Muscle layer of colon (tissue), 2 donors: ENCODE data around the gene OCA2.

Experiments used
- H3K27ac ChIP-seq: one replicate; pipeline ENCODE4 v1.7.0; 2013; ENCODE audit warnings: low read depth, mild to moderate bottlenecking, low read length, moderate library complexity
- H3K27me3 ChIP-seq, 2 donors: one replicate each; pipeline ENCODE4 v1.7.0; 2013; ENCODE audit warnings: low read length in 2 of 2, mild to moderate bottlenecking in 2 of 2; ENCODE audit not compliant: insufficient read depth in 2 of 2, control insufficient read depth in 1 of 2
- H3K36me3 ChIP-seq: one replicate; pipeline ENCODE4 v1.7.0; 2013; ENCODE audit warnings: mild to moderate bottlenecking, low read length; ENCODE audit not compliant: insufficient read depth
- H3K4me1 ChIP-seq: one replicate; pipeline ENCODE4 v1.7.0; 2013; ENCODE audit warnings: mild to moderate bottlenecking, low read length; ENCODE audit not compliant: insufficient read depth
- H3K4me3 ChIP-seq, 2 donors: one replicate each; pipeline ENCODE4 v1.7.0; 2013; ENCODE audit warnings: low read length in 2 of 2, low read depth in 1 of 2, mild to moderate bottlenecking in 1 of 2, moderate library complexity in 1 of 2
- H3K9ac ChIP-seq: one replicate; pipeline ENCODE4 v1.7.0; 2013; ENCODE audit warnings: low read length
- H3K9me3 ChIP-seq: one replicate; pipeline ENCODE4 v1.7.0; 2013; ENCODE audit warnings: mild to moderate bottlenecking, low read length
- donor health status: abdominal sarcoma.
- donor health status: Adenocarcinoma of cecum.

The OCA2 gene

GRCh38 chr15:27844018-27844666, 255.0 kb downstream of the OCA2 start:
- Histone ChIP-seq H3K9ac (no peak overlapping the region), H3K4me3 (no peak overlapping the region), H3K27me3 (no peaks in the 10 kb centered on the region), H3K4me1 (no peaks in the 10 kb centered on the region), H3K27ac (no peak overlapping the region), H3K9me3 (no peaks in the 10 kb centered on the region), H3K36me3 (no peaks in the 10 kb centered on the region)

GRCh38 chr15:27843146-27843545, 256.0 kb downstream of the OCA2 start:
- Histone ChIP-seq H3K4me1 (no peaks in the 10 kb centered on the region), H3K9me3 (no peaks in the 10 kb centered on the region), H3K4me3 (no peak overlapping the region), H3K9ac (no peak overlapping the region), H3K27ac (no peak overlapping the region), H3K36me3 (no peaks in the 10 kb centered on the region), H3K27me3 (no peaks in the 10 kb centered on the region)

GRCh38 chr15:27842526-27842925, 256.6 kb downstream of the OCA2 start:
- Histone ChIP-seq H3K27me3 (no peaks in the 10 kb centered on the region), H3K36me3 (no peaks in the 10 kb centered on the region), H3K9me3 (no peaks in the 10 kb centered on the region), H3K4me1 (no peaks in the 10 kb centered on the region), H3K4me3 (no peak overlapping the region), H3K27ac (no peak overlapping the region), H3K9ac (no peak overlapping the region)

GRCh38 chr15:27835233-27835939, 263.7 kb downstream of the OCA2 start:
- H3K4me1 ChIP-seq: no peaks in the 10 kb centered on the region
- no peaks in the 10 kb centered on the region for H3K36me3 ChIP-seq
- no peaks in the 10 kb centered on the region for H3K27me3 ChIP-seq

GRCh38 chr15:27834684-27835083, 264.4 kb downstream of the OCA2 start:
- no peak overlapping the region for H3K4me3 ChIP-seq
- no peaks in the 10 kb centered on the region for H3K9me3 ChIP-seq
- no peaks in the 10 kb centered on the region for H3K27me3 ChIP-seq
- H3K36me3 ChIP-seq: no peaks in the 10 kb centered on the region
- H3K9ac ChIP-seq: no peak overlapping the region
- no peak overlapping the region for H3K27ac ChIP-seq
- no peaks in the 10 kb centered on the region for H3K4me1 ChIP-seq

More at GRCh38 chr15:27835233-27835939, 263.7 kb downstream of the OCA2 start:
- H3K9me3 ChIP-seq: no peaks in the 10 kb centered on the region
- no peak overlapping the region for H3K9ac ChIP-seq
- H3K4me3 ChIP-seq: no peak overlapping the region
- H3K27ac ChIP-seq: no peak overlapping the region

GRCh38 chr15:27833974-27834373, 265.1 kb downstream of the OCA2 start:
- Histone ChIP-seq H3K9me3 (no peaks in the 10 kb centered on the region), H3K27me3 (no peaks in the 10 kb centered on the region), H3K27ac (no peak overlapping the region), H3K9ac (no peak overlapping the region), H3K36me3 (no peaks in the 10 kb centered on the region), H3K4me1 (no peaks in the 10 kb centered on the region), H3K4me3 (no peak overlapping the region)

GRCh38 chr15:27833178-27833577, 265.9 kb downstream of the OCA2 start:
- H3K27me3 ChIP-seq: no peaks in the 10 kb centered on the region
- H3K9ac ChIP-seq: no peak overlapping the region
- H3K9me3 ChIP-seq: no peaks in the 10 kb centered on the region
- no peak overlapping the region for H3K27ac ChIP-seq
- H3K4me3 ChIP-seq: no peak overlapping the region
- H3K36me3 ChIP-seq: no peaks in the 10 kb centered on the region
- no peaks in the 10 kb centered on the region for H3K4me1 ChIP-seq

GRCh38 chr15:27832237-27832596, 266.9 kb downstream of the OCA2 start:
- H3K9me3 ChIP-seq: no peaks in the 10 kb centered on the region
- H3K4me1 ChIP-seq: no peaks in the 10 kb centered on the region
- no peaks in the 10 kb centered on the region for H3K36me3 ChIP-seq
- H3K9ac ChIP-seq: no peak overlapping the region
- H3K27me3 ChIP-seq: no peaks in the 10 kb centered on the region
- no peak overlapping the region for H3K4me3 ChIP-seq
- H3K27ac ChIP-seq: no peak overlapping the region

GRCh38 chr15:27831384-27832236, 267.5 kb downstream of the OCA2 start:
- Histone ChIP-seq H3K4me1 (no peaks in the 10 kb centered on the region), H3K9me3 (no peaks in the 10 kb centered on the region), H3K27me3 (no peaks in the 10 kb centered on the region), H3K4me3 (no peak overlapping the region), H3K36me3 (no peaks in the 10 kb centered on the region), H3K27ac (no peak overlapping the region), H3K9ac (no peak overlapping the region)

- Histone ChIP-seq H3K4me1 (no peaks in the 10 kb centered on the region), H3K4me3 (no peak overlapping the region), H3K27me3 (no peaks in the 10 kb centered on the region), H3K36me3 (no peaks in the 10 kb centered on the region), H3K9ac (no peak overlapping the region), H3K9me3 (no peaks in the 10 kb centered on the region), H3K27ac (no peak overlapping the region)
Measured at GRCh38 chr15:27828746-27829145, 270.4 kb downstream of the OCA2 start.

- H3K4me1 ChIP-seq: no peaks in the 10 kb centered on the region
Measured at GRCh38 chr15:27826902-27827714, 272.0 kb downstream of the OCA2 start.

More at GRCh38 chr15:27826902-27827714, 272.0 kb downstream of the OCA2 start:
- H3K36me3 ChIP-seq: no peaks in the 10 kb centered on the region
- no peak overlapping the region for H3K4me3 ChIP-seq
- H3K27ac ChIP-seq: no peak overlapping the region
- H3K9ac ChIP-seq: no peak overlapping the region
- H3K9me3 ChIP-seq: no peaks in the 10 kb centered on the region
- no peaks in the 10 kb centered on the region for H3K27me3 ChIP-seq
